ENCODE measurements around the gene YPEL5.
"Not testable (repeated sequence)": the region's sequence is repeated elsewhere in the genome, so short reads cannot be mapped to it uniquely, and the experiment has no call there.

YPEL5 gene

DNA sequence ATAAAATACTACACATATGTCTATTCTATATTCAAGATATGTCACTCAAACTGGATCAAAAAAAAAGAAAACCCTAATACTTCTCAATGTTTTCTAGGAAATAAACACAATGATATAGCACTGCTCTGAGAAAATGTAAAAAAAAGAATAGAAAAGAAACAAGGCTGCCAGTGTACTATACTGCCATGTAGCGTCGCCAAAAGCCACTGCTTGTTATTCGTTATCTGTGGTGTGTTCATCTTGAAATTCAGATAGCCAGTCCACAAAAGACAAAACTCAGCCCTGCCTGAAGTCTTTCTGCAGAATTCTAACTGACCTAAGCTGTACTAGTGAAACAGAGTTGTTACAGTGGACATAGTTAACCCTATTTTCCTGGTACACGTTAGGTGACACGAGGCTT lies 12.2 kb upstream of the YPEL5 start:
- in situ Hi-C loops (cut with MboI; ENCODE audit: low pct_unique_long_range_greater_than_20kb, low sequenced_read_pairs), result no loop called here
- no peak for DNase-seq

DNA sequence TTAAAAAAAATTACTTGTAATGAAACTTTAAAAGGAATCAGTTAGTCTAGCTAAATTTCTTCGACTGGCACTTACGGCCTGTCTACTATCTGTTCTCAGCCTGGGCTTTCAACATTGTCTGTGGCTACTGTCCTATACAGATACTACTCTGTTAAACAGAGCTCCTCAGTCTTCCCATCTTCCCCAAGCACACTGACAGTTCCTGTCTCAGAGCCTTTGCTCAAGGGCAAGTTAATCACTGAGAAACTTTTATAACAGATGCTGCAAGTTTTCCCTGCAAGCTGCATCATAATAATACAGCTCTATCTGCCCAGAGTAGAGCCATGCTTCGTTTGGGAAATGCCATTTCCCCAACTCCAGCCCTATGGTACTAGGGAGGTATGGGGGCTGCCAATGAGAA lies 11.3 kb upstream of the YPEL5 start:
- in situ Hi-C loops (cut with MboI; ENCODE audit: low pct_unique_long_range_greater_than_20kb, low sequenced_read_pairs), result no loop called here
- DNase-seq, result no peak

DNA sequence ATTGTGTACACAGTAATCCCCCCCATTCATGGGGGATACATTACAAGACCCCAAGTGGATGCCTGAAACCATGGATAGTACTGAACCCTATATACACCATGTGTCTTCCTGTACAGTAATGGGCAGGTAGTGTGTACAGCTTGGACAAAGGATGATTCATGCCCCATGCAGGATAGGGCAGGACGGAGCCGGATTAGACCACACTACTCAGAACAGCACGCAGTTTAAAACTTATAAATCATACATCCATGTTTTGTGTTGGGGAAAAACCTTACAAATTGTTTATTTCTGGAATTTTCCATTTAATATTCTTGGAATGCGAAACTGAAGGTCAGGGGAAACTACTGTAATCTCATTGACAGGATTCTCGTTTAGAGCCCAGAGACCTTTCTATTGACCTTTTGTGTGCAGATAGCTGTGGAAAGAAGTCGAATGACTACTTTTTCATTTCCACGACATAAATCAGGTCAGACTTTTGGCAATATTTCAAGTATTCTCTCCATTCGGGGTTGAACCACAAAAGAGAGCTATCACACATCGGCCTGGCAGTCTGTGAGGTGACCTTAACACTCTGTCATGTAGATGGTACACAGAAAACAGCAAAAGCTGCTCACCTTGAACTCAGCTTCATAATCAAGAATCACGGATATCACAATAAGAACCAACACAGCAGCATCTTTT lies 9.9 kb upstream of the YPEL5 start:
- in situ Hi-C loops (cut with MboI; ENCODE audit: low pct_unique_long_range_greater_than_20kb, low sequenced_read_pairs), result no loop called here
- DNase-seq, result no peak

DNA sequence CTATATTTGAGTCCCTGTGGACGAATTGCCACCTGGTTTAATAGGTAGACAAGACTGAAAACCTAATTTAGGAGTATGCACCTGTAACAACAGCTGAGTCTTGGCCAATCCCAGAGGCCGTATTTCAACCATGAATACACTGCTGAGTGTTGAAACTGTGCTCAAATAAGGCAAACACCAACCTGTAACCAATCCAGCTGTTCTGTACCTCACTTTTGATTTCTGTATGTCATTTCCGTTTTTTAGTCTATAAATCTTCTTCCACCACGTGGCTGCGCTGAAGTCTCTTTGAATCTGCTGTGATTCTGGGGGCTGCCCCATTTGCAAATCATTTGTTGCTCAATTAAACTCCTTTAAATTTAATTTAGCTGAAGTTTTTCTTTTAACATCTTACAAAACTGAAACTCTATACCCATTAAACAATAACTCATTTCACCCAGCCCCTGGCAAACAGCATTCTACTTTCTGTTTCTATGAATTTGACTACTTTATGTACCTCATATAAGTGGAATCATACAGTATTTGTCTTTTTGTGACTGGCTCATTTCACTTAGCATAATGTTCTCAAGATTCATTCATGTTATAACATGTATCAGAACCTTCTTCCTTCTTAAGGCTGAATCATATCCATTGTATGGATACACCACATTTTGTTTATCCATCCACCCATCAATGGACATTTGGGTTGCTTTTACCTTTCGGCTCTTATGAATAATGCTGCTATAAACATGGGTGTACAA lies 7.5 kb upstream of the YPEL5 start:
- in situ Hi-C loops (cut with MboI; ENCODE audit: low pct_unique_long_range_greater_than_20kb, low sequenced_read_pairs), result no loop called here
- no peak for DNase-seq

DNA sequence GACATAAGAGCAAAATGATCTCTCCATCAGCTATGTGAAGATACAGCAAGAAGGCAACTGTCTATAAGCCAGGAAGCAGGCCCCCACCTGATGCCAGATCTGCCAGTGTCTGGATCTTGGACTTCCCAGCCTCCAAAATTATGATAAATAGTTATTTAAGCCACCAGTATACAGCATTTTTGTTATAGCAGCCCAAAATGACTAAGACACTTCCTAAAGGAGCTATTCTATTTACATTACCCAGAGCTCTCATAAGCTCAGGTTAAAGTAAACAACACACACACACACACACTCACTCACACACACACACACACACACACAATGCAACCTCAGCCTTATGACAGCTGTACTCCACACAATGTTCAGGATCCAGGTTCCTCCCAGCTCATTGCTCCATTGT lies 5.7 kb upstream of the YPEL5 start:
- in situ Hi-C loops (cut with MboI; ENCODE audit: low pct_unique_long_range_greater_than_20kb, low sequenced_read_pairs), result no loop called here
- no peak for DNase-seq

DNA sequence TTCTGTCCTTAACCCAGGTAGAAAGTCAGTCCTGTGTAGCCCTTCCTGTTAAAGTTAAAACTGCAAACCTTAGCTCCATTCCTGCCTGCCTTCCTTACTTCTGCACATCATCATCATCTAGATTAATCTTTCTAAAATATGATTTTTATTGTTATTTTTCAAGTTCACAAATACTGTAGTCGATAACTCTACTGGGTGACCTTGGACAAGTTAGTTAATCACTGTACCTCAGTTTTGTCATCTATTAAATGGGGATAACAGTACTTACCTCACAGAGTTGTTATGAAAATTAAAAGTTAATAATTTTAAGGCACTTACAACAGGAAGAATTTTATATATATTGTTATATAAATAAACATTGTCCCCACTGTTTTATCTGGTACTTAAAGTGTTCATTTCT lies 2.5 kb upstream of the YPEL5 start:
- in situ Hi-C loops (cut with MboI; ENCODE audit: low pct_unique_long_range_greater_than_20kb, low sequenced_read_pairs), result no loop called here
- DNase-seq, result no peak

DNA sequence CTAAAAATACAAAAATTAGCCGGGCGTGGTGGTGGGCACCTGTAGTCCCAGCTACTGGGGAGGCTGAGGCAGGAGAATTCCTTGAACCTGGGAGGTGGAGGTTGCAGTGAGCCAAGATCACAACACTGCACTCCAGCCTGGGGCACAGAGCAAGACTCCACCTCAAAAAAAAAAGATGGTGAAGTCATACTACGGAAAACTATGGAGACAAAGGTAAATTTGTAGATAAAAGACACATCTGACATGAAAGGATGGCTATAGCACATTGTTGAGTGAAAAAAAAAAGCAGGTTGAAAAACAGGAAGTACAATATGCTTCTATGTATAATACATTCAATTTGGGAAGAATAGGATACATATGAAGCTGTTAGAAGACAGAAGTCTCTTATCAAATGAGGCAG lies 1.9 kb upstream of the YPEL5 start:
- DNase-seq; in situ Hi-C loops (cut with MboI; ENCODE audit: low pct_unique_long_range_greater_than_20kb, low sequenced_read_pairs): not testable (repeated sequence)

DNA sequence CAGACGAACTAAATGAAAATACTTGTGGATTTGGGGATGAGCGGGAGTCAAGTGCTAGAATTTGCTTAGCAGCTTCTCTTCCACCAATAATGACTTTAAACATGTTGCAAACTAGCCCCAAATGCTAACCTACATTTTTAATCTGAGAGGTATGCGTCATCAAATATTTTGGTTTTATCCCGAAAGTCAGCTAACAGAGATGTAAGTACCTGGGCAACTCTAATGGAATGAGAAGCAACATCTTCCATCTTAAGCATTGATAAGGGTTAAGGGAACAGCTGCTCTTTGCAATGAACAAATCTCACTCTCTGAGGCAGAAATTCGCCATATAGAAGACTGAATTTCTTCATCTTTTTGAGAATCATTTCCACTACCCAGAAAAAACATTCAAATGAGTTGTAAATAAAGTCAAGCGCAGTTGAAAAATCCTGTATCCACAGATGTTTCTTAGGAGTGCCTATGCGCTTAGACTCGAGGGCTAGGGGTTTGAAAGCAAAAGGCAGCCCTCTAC lies 926 bp upstream of the YPEL5 start:
- no peak for DNase-seq
- in situ Hi-C loops (cut with MboI; ENCODE audit: low pct_unique_long_range_greater_than_20kb, low sequenced_read_pairs), result no loop called here

DNA sequence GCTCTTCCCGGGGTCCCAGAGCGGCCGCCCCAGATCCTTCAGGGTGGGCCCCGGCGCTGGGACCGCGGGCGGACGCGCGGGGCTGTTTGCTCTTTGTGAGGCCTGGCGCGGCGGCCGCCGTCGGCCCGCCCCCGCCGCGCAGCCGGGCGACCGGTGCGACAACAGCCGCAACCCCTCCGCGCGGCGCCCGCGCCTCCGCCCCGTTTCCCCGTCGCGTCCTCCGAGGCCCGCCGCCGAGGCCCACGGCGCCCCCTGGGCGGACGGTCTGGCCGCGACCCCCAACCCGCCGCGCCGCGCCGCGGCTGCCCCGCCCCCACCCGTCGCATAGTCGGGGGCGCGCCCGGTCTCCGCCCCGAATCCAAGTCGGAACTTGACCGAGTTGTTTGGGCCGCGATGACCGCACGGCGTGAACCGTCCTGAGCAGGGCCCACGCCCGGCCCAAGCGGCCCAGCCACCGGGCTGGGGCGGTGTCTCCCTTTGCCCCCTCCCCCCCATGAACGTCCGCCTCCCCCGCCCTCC lies 448 bp downstream of the YPEL5 start:
- in situ Hi-C loops (cut with MboI; ENCODE audit: low pct_unique_long_range_greater_than_20kb, low sequenced_read_pairs), result no loop called here
- no peak for DNase-seq

DNA sequence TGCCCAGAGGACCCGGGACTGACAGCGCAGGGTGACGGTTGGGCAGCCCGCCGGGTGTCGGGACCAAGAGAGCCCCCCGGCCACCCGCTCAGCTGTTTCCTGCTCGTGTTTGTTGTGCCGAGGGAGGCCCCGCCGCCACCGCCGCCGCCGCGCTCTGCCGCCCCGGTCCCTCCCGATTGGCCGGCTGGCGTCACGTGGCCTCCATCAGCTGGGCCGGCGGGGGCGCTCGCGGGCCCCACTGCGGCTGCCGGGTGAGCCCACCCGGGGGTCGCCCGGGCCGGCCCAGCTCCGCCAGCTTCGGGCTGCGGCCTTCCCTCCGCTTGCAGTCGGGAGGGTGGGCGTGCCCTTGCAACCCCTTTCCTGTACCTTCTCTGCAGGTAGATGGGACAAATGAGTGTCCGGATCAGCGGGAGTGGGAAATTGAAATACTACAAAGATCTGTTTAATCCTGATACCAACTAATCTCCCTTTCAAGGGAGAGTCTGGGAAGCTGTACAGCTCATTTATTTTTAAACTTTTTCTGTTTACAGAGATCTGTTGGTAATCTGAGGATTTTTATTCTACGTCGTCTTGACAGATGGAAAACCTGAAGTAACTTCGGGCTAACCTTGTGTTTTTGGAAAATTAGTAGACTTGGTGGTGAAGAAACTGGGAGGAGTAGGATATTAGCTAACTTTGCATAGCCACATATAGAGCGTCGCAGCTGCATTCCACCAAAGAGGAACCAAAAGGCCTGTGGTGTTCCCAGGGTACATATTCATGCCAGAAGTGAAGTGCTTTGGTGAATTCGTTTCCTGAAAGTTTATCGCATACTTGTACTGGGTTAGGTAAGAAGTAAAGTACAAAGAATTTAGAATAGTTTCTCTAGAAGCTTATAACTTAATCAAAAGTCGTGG lies 1.2 kb downstream of the YPEL5 start:
- peak; percentile 67 for DNase-seq
- in situ Hi-C loops (cut with MboI; ENCODE audit: low pct_unique_long_range_greater_than_20kb, low sequenced_read_pairs), result no loop called here

DNA sequence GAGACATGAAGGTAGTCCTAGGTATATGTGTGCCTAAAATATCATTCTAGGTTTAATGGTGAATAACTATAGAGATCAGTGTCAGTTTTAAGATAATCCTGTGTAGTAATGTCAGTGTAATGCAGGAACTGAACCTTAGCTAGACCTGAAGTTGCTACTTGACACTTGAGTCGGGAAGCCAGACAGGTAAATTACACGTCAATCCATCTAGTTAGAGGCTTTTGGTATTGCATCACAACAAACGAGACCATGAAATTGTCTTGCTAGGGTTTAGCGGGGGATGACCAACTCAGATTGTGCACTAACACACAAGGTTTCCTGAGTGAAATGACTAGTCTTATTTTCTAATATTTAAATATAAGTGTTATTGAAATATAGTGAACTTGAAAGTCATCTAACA lies 2.0 kb downstream of the YPEL5 start:
- DNase-seq, result no peak
- in situ Hi-C loops (cut with MboI; ENCODE audit: low pct_unique_long_range_greater_than_20kb, low sequenced_read_pairs), result no loop called here

DNA sequence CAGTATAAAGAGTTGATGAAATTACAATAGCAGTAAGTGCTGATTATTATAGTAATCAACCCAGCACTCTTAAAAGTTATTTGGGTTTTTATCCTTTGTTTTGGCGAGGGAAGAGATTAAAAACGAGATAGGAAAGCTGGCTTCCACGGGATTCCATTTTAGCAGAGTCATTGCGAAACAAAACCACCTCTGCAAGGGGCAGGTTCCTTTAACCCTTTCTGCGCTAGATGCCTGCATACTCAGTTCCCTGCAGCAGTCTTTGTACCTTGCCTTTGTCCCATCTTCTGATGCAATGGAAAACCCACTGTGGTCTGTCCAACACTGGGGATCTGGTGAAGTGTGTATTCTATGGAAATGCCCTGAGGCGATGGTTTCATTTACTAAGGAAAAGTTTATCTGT lies 2.7 kb downstream of the YPEL5 start:
- in situ Hi-C loops (cut with MboI; ENCODE audit: low pct_unique_long_range_greater_than_20kb, low sequenced_read_pairs), result no loop called here
- peak; percentile 35 for DNase-seq

DNA sequence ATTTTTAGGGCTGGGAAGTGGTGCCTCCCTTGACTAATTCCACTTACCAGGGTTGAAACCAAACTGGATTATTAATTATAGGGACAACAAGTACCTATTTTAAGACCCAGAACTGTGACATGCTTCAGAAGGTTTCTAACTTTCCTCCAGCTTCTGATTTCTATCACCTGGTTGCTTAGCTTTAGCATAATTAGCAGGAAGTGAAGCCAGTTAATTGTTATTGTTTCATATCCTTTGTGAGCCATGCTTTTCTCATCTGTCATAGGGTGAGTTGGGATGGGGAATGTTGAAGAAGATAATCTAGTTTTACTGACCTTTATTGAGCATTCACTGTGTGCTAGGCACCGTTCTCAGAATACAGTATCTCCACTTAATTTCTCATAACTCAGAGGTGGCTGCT lies 3.2 kb downstream of the YPEL5 start:
- DNase-seq, result no peak
- in situ Hi-C loops (cut with MboI; ENCODE audit: low pct_unique_long_range_greater_than_20kb, low sequenced_read_pairs), result loop anchor here (25.0 kb wide), 1 partner anchor 537 kb away; no protein-coding TSS in a partner anchor

DNA sequence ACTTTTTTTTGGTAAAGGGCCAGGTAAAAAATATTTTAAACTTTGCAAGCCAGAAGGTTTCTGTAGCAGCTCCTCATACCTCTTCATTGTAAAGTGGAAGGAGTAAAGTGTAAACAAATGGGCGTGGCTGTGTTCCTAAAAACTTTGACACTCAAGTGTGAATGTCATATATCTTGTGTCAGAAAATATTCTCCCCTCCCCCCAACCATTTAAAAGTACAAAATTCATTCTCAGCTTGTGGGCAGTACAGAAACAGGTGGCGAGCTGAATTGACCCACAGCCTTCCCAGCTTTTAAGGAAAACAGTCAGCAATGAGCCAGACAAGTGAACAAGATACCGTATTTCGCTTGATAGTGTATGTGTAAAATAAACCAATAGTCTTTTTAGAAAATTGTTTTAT lies 4.0 kb downstream of the YPEL5 start:
- in situ Hi-C loops (cut with MboI; ENCODE audit: low pct_unique_long_range_greater_than_20kb, low sequenced_read_pairs), result loop anchor here (25.0 kb wide), 1 partner anchor 537 kb away; no protein-coding TSS in a partner anchor
- DNase-seq, result no peak

DNA sequence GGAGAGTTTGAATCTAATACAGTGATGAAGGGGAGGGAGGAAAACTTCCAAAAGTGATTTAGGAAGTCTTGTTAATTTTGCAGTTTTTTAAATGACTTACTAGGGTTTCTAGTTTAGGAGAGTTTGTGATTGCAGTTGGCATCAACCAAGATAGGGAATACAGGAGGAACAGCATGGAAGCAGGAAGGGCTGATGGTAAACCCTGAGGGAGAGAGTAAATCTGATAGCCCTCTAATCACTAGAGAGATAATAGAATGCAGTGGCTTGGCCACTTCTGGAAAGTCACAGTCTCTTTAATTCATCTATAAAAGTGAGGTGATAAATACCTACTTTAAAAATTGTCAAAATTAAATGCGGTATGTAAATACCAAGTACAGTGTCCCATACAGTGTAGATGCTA lies 5.6 kb downstream of the YPEL5 start:
- no peak for DNase-seq
- in situ Hi-C loops (cut with MboI; ENCODE audit: low pct_unique_long_range_greater_than_20kb, low sequenced_read_pairs), result loop anchor here (25.0 kb wide), 1 partner anchor 535 kb away; no protein-coding TSS in a partner anchor

DNA sequence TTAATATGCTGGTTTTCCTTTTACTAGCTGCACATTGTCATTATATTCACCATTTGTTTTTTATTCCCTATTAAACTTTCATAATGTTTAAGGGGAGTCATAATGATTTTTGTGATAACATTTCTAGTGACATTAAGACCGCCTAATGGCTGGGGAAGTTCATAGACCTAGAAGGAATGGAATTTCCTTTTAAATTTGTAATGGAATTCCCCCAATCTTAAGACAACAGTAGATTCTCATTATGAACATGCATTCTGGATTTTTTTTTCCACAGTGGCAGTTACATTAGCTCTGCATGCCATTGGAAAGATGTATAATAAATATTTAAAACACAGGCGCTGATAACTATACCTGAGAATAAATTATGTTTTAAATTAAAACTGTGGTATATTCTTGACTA lies 8.4 kb downstream of the YPEL5 start:
- in situ Hi-C loops (cut with MboI; ENCODE audit: low pct_unique_long_range_greater_than_20kb, low sequenced_read_pairs), result loop anchor here (25.0 kb wide), 1 partner anchor 532 kb away; no protein-coding TSS in a partner anchor
- DNase-seq, result no peak

DNA sequence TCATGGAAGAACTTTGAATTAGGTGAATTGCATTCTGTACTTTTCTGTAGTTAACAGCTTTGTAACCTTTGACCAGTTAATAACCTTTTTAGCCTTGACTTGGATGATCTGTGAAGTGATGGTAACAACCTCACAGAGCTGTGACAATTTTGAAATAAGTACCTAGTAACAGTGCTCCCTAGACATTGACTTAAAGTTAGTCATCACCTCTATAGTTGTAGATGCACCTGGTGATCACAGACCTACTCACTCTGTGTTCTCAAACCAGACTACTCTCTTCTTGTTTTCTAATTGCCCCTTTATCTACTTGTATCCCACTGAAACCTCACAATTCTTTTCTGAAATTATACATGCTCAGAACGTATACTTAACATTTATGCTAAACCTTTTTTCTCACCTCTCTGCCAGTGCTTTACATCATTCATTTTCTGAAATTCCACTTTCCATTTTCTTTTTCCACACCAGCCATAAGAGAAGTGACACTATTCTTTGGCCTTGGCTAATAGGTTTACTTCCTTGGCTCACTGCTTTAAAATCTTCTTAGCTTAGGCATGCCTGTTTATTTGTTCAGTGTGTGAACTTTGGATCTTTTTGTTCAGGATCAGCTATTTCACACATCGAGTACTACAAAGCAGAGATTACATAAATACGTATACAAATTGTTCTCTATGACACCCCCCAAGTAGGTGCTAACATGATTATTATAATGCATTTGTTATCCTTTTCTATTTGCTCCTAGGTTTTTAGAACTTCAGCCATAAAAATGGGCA lies 9.3 kb downstream of the YPEL5 start:
- in situ Hi-C loops (cut with MboI; ENCODE audit: low pct_unique_long_range_greater_than_20kb, low sequenced_read_pairs), result loop anchor here (25.0 kb wide), 1 partner anchor 531 kb away; no protein-coding TSS in a partner anchor
- no peak for DNase-seq

DNA sequence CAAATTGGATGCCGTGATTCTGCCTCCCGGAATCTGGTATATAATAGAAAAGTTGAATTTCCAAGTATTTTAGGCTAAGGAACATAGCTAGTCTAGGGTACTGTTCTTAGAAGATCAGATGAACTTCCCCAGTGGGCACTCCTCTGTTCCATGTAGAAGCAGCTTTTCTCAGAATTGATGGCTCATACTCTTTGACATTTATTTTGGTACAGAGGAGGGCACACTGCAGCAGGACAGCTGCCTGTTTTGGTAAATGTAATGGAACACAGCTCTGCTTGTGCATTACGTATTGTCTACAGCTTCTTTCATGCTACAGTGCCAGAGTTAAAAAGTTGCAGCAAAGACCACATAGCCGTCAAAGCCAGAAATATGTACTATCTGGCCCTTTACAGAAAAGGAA lies 10.8 kb downstream of the YPEL5 start:
- DNase-seq, result no peak
- in situ Hi-C loops (cut with MboI; ENCODE audit: low pct_unique_long_range_greater_than_20kb, low sequenced_read_pairs), result loop anchor here (25.0 kb wide), 1 partner anchor 530 kb away; no protein-coding TSS in a partner anchor

All from KBM-7 (cell line).